PC-3 (cell line): Measurements from ENCODE around the gene ARID3C. TPM values are rescaled to one million over a fixed set of nuclear protein-coding genes. Genes with fewer than 3 reads are reported as not detected.

Source experiments
- ATAC-seq: fragments of 200-7000 bp; cut with Tn5 transposase; 2 replicates; pipeline ENCODE4 v1.9.1; 2020; ENCODE audit warnings: mild to moderate bottlenecking, moderate library complexity
- BruUV-seq: library from RNA; stranded (reverse); fragments of 400-500 nt; replicated peaks from 2 replicates; lab custom pipeline; 2021; lab: Mats Ljungman, UMichigan
- CTCF ChIA-PET: fragments of 300-600 bp; sonication (Branson Sonifier 250); formaldehyde crosslinking; loops from one replicate; lab custom pipeline; 2022; ENCODE audit warnings: antibody characterized with exemption; lab: Charles Lee
- POLR2A ChIA-PET: fragments of 300-600 bp; sonication (Branson Sonifier 250); formaldehyde crosslinking; loops from one replicate; lab custom pipeline; 2022; ENCODE audit warnings: antibody characterized with exemption; ENCODE audit not compliant: unreplicated experiment; lab: Charles Lee
- DNase-seq: peaks from one replicate; pipeline ENCODE4 v3.0.0-alpha.2; 2015
- H2AFZ ChIP-seq: fragments of 300-600 bp; sonication (generic); 2 replicates; pipeline ENCODE4 v1.6.0; 2016; ENCODE audit warnings: antibody characterized with exemption, low read length
- H3F3A ChIP-seq: fragments of 300-600 bp; sonication (generic); one replicate; pipeline ENCODE4 v1.6.0; 2017; ENCODE audit warnings: antibody characterized with exemption, low read length, control low read depth, mild to moderate bottlenecking; ENCODE audit not compliant: unreplicated experiment
- H3K27ac ChIP-seq: fragments of 300-600 bp; sonication (generic); 2 replicates; pipeline ENCODE4 v1.5.1; 2016; ENCODE audit warnings: mild to moderate bottlenecking, low read length
- H3K27me3 ChIP-seq: fragments of 300-600 bp; sonication (generic); 2 replicates; pipeline ENCODE4 v1.6.1; 2016; ENCODE audit warnings: low read length, mixed read lengths
- H3K36me3 ChIP-seq: fragments of 300-600 bp; sonication (generic); 2 replicates; pipeline ENCODE4 v1.6.1; 2016; ENCODE audit warnings: low read depth, mixed run types, low read length, mixed read lengths
- H3K4me1 ChIP-seq: fragments of 300-600 bp; sonication (generic); 2 replicates; pipeline ENCODE4 v1.5.1; 2016; ENCODE audit warnings: low read length; ENCODE audit not compliant: insufficient read depth
- H3K4me2 ChIP-seq: fragments of 300-600 bp; sonication (generic); 2 replicates; pipeline ENCODE4 v1.6.0; 2016; ENCODE audit warnings: low read length
- H3K4me3 ChIP-seq: fragments of 300-600 bp; sonication (generic); 2 replicates; pipeline ENCODE4 v1.5.1; 2016; ENCODE audit warnings: mild to moderate bottlenecking, low read length, mixed read lengths
- H3K79me2 ChIP-seq: fragments of 300-600 bp; sonication (generic); 2 replicates; pipeline ENCODE4 v1.6.1; 2017; ENCODE audit warnings: low read length, mixed read lengths
- H3K9ac ChIP-seq: fragments of 300-600 bp; sonication (generic); 2 replicates; pipeline ENCODE4 v1.6.0; 2016; ENCODE audit warnings: mild to moderate bottlenecking, low read length
- H3K9me2 ChIP-seq: fragments of 300-600 bp; sonication (generic); replicated peaks from 2 replicates; pipeline ENCODE4 v1.6.1; 2016; ENCODE audit warnings: mixed run types, low read length, mixed read lengths
- H3K9me3 ChIP-seq: fragments of 300-600 bp; sonication (generic); 2 replicates; pipeline ENCODE4 v1.6.1; 2016; ENCODE audit warnings: low read length, mixed read lengths
- H4K20me1 ChIP-seq: fragments of 300-600 bp; sonication (generic); 2 replicates; pipeline ENCODE4 v1.6.1; 2016; ENCODE audit warnings: low read length, mixed read lengths
- CTCF ChIP-seq: fragments of 300-600 bp; sonication (generic); conservative IDR thresholded peaks from 2 replicates; pipeline ENCODE4 v1.5.1; 2017; ENCODE audit warnings: antibody characterized with exemption, low read depth, mild to moderate bottlenecking, low read length
- EZH2 ChIP-seq: fragments of 300-600 bp; sonication (generic); IDR thresholded peaks from one replicate; pipeline ENCODE4 v1.6.1; 2017; ENCODE audit warnings: antibody characterized with exemption, mild to moderate bottlenecking, low read length; ENCODE audit not compliant: unreplicated experiment
- EZH2phosphoT487 ChIP-seq: fragments of 300-600 bp; sonication (generic); IDR thresholded peaks from 2 replicates; pipeline ENCODE4 v1.6.1; 2018; ENCODE audit warnings: mild to moderate bottlenecking, antibody characterized with exemption, low read length, borderline replicate concordance
- intact Hi-C: fragments of 100-400 bp; cut with micrococcal nuclease; formaldehyde crosslinking; loops from 2 replicates; pipeline ENCODE4 v1.9.0; 2023
- total RNA-seq: library from RNA; depleted of rRNA; stranded (reverse); fragments of >200 nt; gene quantifications from 2 replicates; pipeline ENCODE4 v1.2.3, GENCODE V29; 2014

Gene ARID3C
- total RNA-seq, 1 experiment from 2014 or later, result not detected

DNA sequence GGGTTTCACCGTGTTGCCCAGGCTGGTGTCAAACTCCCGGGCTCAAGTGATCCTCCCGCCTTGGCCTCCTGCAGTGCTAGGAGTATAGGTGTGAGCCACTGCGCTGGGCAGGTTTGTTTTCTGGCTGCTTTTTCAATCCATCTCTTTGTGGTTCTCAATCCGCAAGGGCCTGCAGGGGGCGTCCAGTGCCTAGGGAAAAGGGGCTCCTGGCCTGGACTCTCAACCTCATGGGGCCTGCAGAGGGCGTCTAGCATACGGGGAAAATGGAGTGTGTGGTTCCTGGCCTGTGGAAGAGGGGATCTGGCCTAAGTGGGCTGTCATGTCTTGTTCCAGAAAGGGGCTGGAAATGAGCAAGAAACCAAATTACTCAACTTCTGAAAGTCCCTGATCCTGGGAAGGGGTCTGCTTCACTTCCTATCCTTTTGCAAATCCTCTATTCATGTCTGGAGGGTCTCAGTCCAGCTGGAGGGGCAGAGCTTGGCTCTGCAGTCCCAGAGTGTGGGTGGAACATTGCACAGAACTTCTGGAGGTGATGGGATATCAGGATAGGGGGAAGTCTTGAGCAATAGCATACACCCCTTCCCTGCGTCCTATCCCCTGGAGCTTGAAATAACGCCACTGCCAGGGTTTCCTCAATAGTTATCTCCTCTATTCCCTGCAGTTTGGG is 46.3 kb upstream of the ARID3C start:
- Histone ChIP-seq H3K4me2 (no peak overlapping the region), H3K4me3 (no peak overlapping the region), H3K4me1 (no peaks in the 10 kb centered on the region), H3K36me3 (no peaks in the 10 kb centered on the region), H4K20me1 (no peaks in the 10 kb centered on the region), H3K9me2 (no peaks in the 10 kb centered on the region), H3F3A (no peaks in the 10 kb centered on the region), H3K9ac (no peak overlapping the region), H2AFZ (no peak overlapping the region), H3K79me2 (no peaks in the 10 kb centered on the region), H3K9me3 (no peaks in the 10 kb centered on the region), H3K27me3 (no peaks in the 10 kb centered on the region), H3K27ac (no peak overlapping the region)
- intact Hi-C loops, result loop anchor here (1.0 kb wide), 1 partner anchor 27 kb away; no protein-coding TSS in a partner anchor
- ATAC-seq, result peak; percentile 85
- BruUV-seq, result no TSS peak
- peak; percentile 72 for DNase-seq
- ChIA-PET CTCF (no interaction called here), POLR2A (no interaction called here)
- TF ChIP-seq EZH2phosphoT487 (no peak), CTCF (peak; percentile 85)

DNA sequence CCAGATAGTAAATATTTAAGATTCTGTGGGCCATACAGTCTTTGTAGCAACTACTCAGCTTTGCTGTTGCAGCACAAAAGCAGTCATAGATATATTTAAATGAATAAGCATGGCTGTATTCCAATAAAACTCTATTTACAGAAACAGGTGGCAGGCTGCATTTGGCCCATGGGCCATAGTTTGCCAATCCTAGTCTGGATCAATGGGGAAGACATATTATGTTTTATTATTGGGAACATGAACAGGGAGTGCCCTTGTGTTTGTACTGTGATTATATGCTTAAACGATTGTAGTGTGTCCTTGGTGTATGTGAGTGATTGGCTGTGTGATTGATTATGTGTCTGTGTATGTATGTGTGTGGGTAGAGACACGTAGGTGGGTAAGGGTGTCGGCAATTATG is 45.6 kb upstream of the ARID3C start:
- Histone ChIP-seq H4K20me1 (no peaks in the 10 kb centered on the region), H3K79me2 (no peaks in the 10 kb centered on the region), H3K4me3 (no peak overlapping the region), H3K4me1 (no peaks in the 10 kb centered on the region), H3K9me2 (no peaks in the 10 kb centered on the region), H2AFZ (no peak overlapping the region), H3K36me3 (no peaks in the 10 kb centered on the region), H3K4me2 (no peak overlapping the region), H3F3A (no peaks in the 10 kb centered on the region), H3K27ac (no peak overlapping the region), H3K9me3 (no peaks in the 10 kb centered on the region), H3K27me3 (no peaks in the 10 kb centered on the region), H3K9ac (no peak overlapping the region)
- no peak for TF ChIP-seq EZH2
- no peak for TF ChIP-seq CTCF
- no peak for TF ChIP-seq EZH2phosphoT487
- intact Hi-C loops, result no loop called here
- ChIA-PET POLR2A (no interaction called here), CTCF (no interaction called here)
- ATAC-seq (no peak), DNase-seq (no peak)
- no TSS peak for BruUV-seq

GRCh38 chr9:34671307-34671706 is 42.4 kb upstream of the ARID3C start:
- Histone ChIP-seq H3K4me1 (peaks cover under 1% of the 10 kb centered on the region; the same call in 1 of the 2 replicates), H3K9me3 (no peaks in the 10 kb centered on the region), H3K9me2 (no peaks in the 10 kb centered on the region), H3K4me2 (no peak overlapping the region), H3K79me2 (no peaks in the 10 kb centered on the region), H3K27ac (no peak overlapping the region), H3K9ac (no peak overlapping the region), H4K20me1 (no peaks in the 10 kb centered on the region), H2AFZ (no peak overlapping the region), H3F3A (no peaks in the 10 kb centered on the region), H3K27me3 (no peaks in the 10 kb centered on the region), H3K36me3 (no peaks in the 10 kb centered on the region), H3K4me3 (no peak overlapping the region)
- TF ChIP-seq EZH2 (no peak), EZH2phosphoT487 (no peak), CTCF (no peak)
- DNase-seq (no peak), ATAC-seq (no peak)
- POLR2A ChIA-PET, result interaction anchor here (0.6 kb wide), 1 partner anchor 51 kb away, joined by 3 read pairs; the partner anchor contains the start of gene DCTN3
- no TSS peak for BruUV-seq
- CTCF ChIA-PET, result no interaction called here
- intact Hi-C loops, result no loop called here
